Stimulated activated CD4-positive, alpha-beta T cell treated with anti-CD3 and anti-CD28 coated beads, TNF-alpha, amount 100 ng/mL, for 48 hours (primary cell): ENCODE measurements around the gene PSORS1C1.
"Not testable (repeated sequence)": the region's sequence is repeated elsewhere in the genome, so short reads cannot be mapped to it uniquely, and the experiment has no call there.

Experiments used
- DNase-seq, 3 donors: peaks; one replicate each; pipeline ENCODE4 v3.0.0-alpha.2; 2020; ENCODE audit warnings: low read depth in 3 of 3

Gene PSORS1C1

GRCh38 chr6:31114541-31114878, at the start of gene PSORS1C1:
TSS of gene PSORS1C1 (plus strand) at chr6:31114800. CDS start at chr6:31129633, 14,833 bp downstream.
- no peak for DNase-seq

GRCh38 chr6:31065556-31065955, 49.0 kb upstream of the PSORS1C1 start:
- no peak for DNase-seq

GRCh38 chr6:31067028-31067427, 47.6 kb upstream of the PSORS1C1 start:
- DNase-seq: not testable (repeated sequence)

- DNase-seq: not testable (repeated sequence)
Observed at GRCh38 chr6:31067891-31068668, 46.5 kb upstream of the PSORS1C1 start.

- peak; percentile 56 to 61 (median 58) for DNase-seq
Observed at GRCh38 chr6:31068669-31069340, 45.8 kb upstream of the PSORS1C1 start.

GRCh38 chr6:31070711-31071197, 43.8 kb upstream of the PSORS1C1 start:
- no peak for DNase-seq

GRCh38 chr6:31074401-31074800, 40.2 kb upstream of the PSORS1C1 start:
- DNase-seq: no peak

GRCh38 chr6:31075528-31075927, 39.1 kb upstream of the PSORS1C1 start:
- DNase-seq: no peak

- DNase-seq: no peak
Observed at GRCh38 chr6:31076611-31077010, 38.0 kb upstream of the PSORS1C1 start.

GRCh38 chr6:31079656-31080261, 34.8 kb upstream of the PSORS1C1 start:
- peak; percentile 42 to 70 (median 44) for DNase-seq

- DNase-seq: no peak
Observed at GRCh38 chr6:31081872-31082271, 32.7 kb upstream of the PSORS1C1 start.

- DNase-seq: peak; percentile 22 to 60 (median 41)
Observed at GRCh38 chr6:31083742-31084354, 30.8 kb upstream of the PSORS1C1 start.

- no peak for DNase-seq
Observed at GRCh38 chr6:31086788-31087440, 27.7 kb upstream of the PSORS1C1 start.

GRCh38 chr6:31087494-31088089, 27.0 kb upstream of the PSORS1C1 start:
- DNase-seq: peak; percentile 83 to 94 (median 90)

- no peak for DNase-seq
Observed at GRCh38 chr6:31090275-31090972, 24.2 kb upstream of the PSORS1C1 start.

- no peak for DNase-seq
Observed at GRCh38 chr6:31090973-31091364, 23.6 kb upstream of the PSORS1C1 start.

GRCh38 chr6:31091680-31092079, 22.9 kb upstream of the PSORS1C1 start:
- no peak for DNase-seq

- DNase-seq: no peak
Observed at GRCh38 chr6:31092238-31092637, 22.4 kb upstream of the PSORS1C1 start.

- DNase-seq: no peak
Observed at GRCh38 chr6:31092769-31093505, 21.7 kb upstream of the PSORS1C1 start.

- DNase-seq: no peak
Observed at GRCh38 chr6:31094389-31094881, 20.2 kb upstream of the PSORS1C1 start.
